Hematopoietic multipotent progenitor cell (in vitro differentiated cells): ENCODE measurements around the gene ACTR3. TPM values are rescaled to one million over a fixed set of nuclear protein-coding genes. Genes with fewer than 3 reads are reported as not detected.
"Not testable (repeated sequence)": the region's sequence is repeated elsewhere in the genome, so short reads cannot be mapped to it uniquely, and the experiment has no call there.

Experiments used
- DNase-seq, 3 donors: peaks; one replicate each; pipeline ENCODE4 v3.0.0-alpha.2; 2011 to 2015; ENCODE audit warnings: low read depth in 2 of 3, low spot score in 2 of 3
- total RNA-seq: library from RNA; depleted of rRNA; stranded (reverse); fragments of >200 nt; gene quantifications from one replicate; pipeline ENCODE4 v1.2.3, GENCODE V29; 2012

The ACTR3 gene
- 64.1 TPM for total RNA-seq

GRCh38 chr2:113889471-113890252 lies at the start of gene ACTR3:
Gene ACTR3, plus strand, starts transcription at chr2:113890089. Its CDS starts 191 bp downstream, at chr2:113890280.
- DNase-seq = peak; percentile 98 to 100 (median 99)

- no peak for DNase-seq
Observed at GRCh38 chr2:113840518-113840917, 49.4 kb upstream of the ACTR3 start.

GRCh38 chr2:113842919-113843736 lies 46.8 kb upstream of the ACTR3 start:
- no peak for DNase-seq

GRCh38 chr2:113843737-113844050 lies 46.2 kb upstream of the ACTR3 start:
- not testable (repeated sequence) for DNase-seq

- no peak for DNase-seq
Observed at GRCh38 chr2:113845261-113845660, 44.6 kb upstream of the ACTR3 start.

GRCh38 chr2:113845796-113846195 lies 44.1 kb upstream of the ACTR3 start:
- DNase-seq = not testable (repeated sequence)

GRCh38 chr2:113846429-113846828 lies 43.5 kb upstream of the ACTR3 start:
- no peak for DNase-seq

- DNase-seq = no peak
Observed at GRCh38 chr2:113847144-113847543, 42.7 kb upstream of the ACTR3 start.

- DNase-seq = no peak
Observed at GRCh38 chr2:113848758-113849415, 41.0 kb upstream of the ACTR3 start.

- DNase-seq = no peak
Observed at GRCh38 chr2:113850687-113851086, 39.2 kb upstream of the ACTR3 start.

- no peak for DNase-seq
Observed at GRCh38 chr2:113851640-113852039, 38.2 kb upstream of the ACTR3 start.

- no peak for DNase-seq
Observed at GRCh38 chr2:113854208-113854607, 35.7 kb upstream of the ACTR3 start.

GRCh38 chr2:113854970-113855740 lies 34.7 kb upstream of the ACTR3 start:
- DNase-seq = peak in 1 of 3 donors; percentile 49

GRCh38 chr2:113857464-113857863 lies 32.4 kb upstream of the ACTR3 start:
- DNase-seq = no peak

GRCh38 chr2:113858764-113859163 lies 31.1 kb upstream of the ACTR3 start:
- no peak for DNase-seq

GRCh38 chr2:113861740-113862139 lies 28.1 kb upstream of the ACTR3 start:
- DNase-seq = no peak

GRCh38 chr2:113863144-113863543 lies 26.7 kb upstream of the ACTR3 start:
- peak in 1 of 3 donors; percentile 63 for DNase-seq

- DNase-seq = no peak
Observed at GRCh38 chr2:113867571-113867970, 22.3 kb upstream of the ACTR3 start.

GRCh38 chr2:113869253-113869652 lies 20.6 kb upstream of the ACTR3 start:
- no peak for DNase-seq

GRCh38 chr2:113872201-113872600 lies 17.7 kb upstream of the ACTR3 start:
- DNase-seq = no peak

- DNase-seq = no peak
Observed at GRCh38 chr2:113873867-113874266, 16.0 kb upstream of the ACTR3 start.
